22Rv1 (cell line): ENCODE data around the gene CDC73.
"Not testable (repeated sequence)": the region's sequence is repeated elsewhere in the genome, so short reads cannot be mapped to it uniquely, and the experiment has no call there.

Experiments used
- H3K27ac ChIP-seq: fragments of 450-650 bp; 2 replicates; pipeline ENCODE4 v1.5.1; 2017
- CTCF ChIP-seq: fragments of 450-650 bp; IDR thresholded peaks from 2 replicates; pipeline ENCODE4 v1.5.1; 2017; ENCODE audit warnings: mild to moderate bottlenecking
- ZFX ChIP-seq: fragments of 450-650 bp; IDR thresholded peaks from 2 replicates; pipeline ENCODE4 v1.6.1; 2017; ENCODE audit warnings: antibody characterized with exemption, borderline replicate concordance

Gene CDC73

GRCh38 chr1:193229136-193229535 is 107.3 kb downstream of the CDC73 start:
- H3K27ac ChIP-seq, result peak overlapping the region; percentile 8; the same call in 1 of the 2 replicates
- TF ChIP-seq ZFX, result no peak
- no peak for TF ChIP-seq CTCF

- H3K27ac ChIP-seq, result not testable (repeated sequence)
These were observed 109.3 kb downstream of the CDC73 start for GRCh38 chr1:193231146-193231545.

- no peak overlapping the region for H3K27ac ChIP-seq
- TF ChIP-seq ZFX (no peak), CTCF (no peak)
These were observed 112.7 kb downstream of the CDC73 start for GRCh38 chr1:193234530-193234929.

GRCh38 chr1:193237381-193237978 is 115.6 kb downstream of the CDC73 start:
- H3K27ac ChIP-seq, result no peak overlapping the region
- TF ChIP-seq ZFX (no peak), CTCF (no peak)

GRCh38 chr1:193240609-193241008 is 118.8 kb downstream of the CDC73 start:
- H3K27ac ChIP-seq, result no peak overlapping the region
- TF ChIP-seq CTCF (no peak), ZFX (no peak)

- no peak overlapping the region for H3K27ac ChIP-seq
- TF ChIP-seq CTCF (no peak), ZFX (no peak)
These were observed 119.4 kb downstream of the CDC73 start for GRCh38 chr1:193241132-193241827.

GRCh38 chr1:193242000-193242399 is 120.2 kb downstream of the CDC73 start:
- no peak for TF ChIP-seq ZFX
- no peak for TF ChIP-seq CTCF
- H3K27ac ChIP-seq, result no peak overlapping the region

- H3K27ac ChIP-seq, result no peak overlapping the region
- TF ChIP-seq CTCF (no peak), ZFX (no peak)
These were observed 127.4 kb downstream of the CDC73 start for GRCh38 chr1:193249187-193249586.
